GM13976 (cell line): Measurements from ENCODE around the gene SVOPL.

Experiments
- DNase-seq: peaks from one replicate; pipeline ENCODE4 v3.0.0; 2012; ENCODE audit warnings: low spot score
- in situ Hi-C: fragments of 300-500 bp; cut with MboI; formaldehyde crosslinking; loops from one replicate; pipeline ENCODE4 v1.12.0; 2022; ENCODE audit warnings: low sequenced_read_pairs, mixed read lengths, inconsistent platforms; ENCODE audit not compliant: unreplicated experiment
- TF ChIP-seq, protein P1 (sequence below): IDR thresholded peaks from 2 replicates; pipeline ENCODE4 v1.5.1; 2012; ENCODE audit warnings: borderline replicate concordance, mild to moderate bottlenecking; ENCODE audit not compliant: insufficient read depth; ENCODE audit errors: extremely low read depth, missing control alignments, control extremely low read depth

The SVOPL gene

DNA sequence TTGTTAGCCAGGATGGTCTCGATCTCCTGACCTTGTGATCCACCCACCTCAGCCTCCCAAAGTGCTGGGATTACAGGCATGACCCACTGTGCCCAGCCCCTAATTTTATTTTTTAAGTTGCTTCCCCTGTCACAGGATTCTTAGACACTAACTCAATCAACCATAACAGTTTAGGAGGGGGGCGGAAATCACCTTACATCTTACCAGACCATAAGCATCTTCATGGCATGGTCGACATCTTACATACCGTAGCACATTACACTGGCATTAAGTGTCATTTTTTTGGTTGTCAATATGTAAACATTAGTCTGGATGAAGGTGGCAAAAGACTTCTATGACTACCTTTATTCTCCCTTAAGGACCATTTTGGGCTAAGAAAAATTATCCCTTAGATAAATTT is 145.5 kb downstream of the SVOPL start:
- no peak for DNase-seq
- in situ Hi-C loops: no loop called here
- TF ChIP-seq, protein P1, sequence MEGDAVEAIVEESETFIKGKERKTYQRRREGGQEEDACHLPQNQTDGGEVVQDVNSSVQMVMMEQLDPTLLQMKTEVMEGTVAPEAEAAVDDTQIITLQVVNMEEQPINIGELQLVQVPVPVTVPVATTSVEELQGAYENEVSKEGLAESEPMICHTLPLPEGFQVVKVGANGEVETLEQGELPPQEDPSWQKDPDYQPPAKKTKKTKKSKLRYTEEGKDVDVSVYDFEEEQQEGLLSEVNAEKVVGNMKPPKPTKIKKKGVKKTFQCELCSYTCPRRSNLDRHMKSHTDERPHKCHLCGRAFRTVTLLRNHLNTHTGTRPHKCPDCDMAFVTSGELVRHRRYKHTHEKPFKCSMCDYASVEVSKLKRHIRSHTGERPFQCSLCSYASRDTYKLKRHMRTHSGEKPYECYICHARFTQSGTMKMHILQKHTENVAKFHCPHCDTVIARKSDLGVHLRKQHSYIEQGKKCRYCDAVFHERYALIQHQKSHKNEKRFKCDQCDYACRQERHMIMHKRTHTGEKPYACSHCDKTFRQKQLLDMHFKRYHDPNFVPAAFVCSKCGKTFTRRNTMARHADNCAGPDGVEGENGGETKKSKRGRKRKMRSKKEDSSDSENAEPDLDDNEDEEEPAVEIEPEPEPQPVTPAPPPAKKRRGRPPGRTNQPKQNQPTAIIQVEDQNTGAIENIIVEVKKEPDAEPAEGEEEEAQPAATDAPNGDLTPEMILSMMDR: no peak

GRCh38 chr7:138554674-138555073 is 146.5 kb downstream of the SVOPL start:
- no peak for DNase-seq
- TF ChIP-seq, protein P1: no peak
- in situ Hi-C loops: no loop called here

- no peak for DNase-seq
- in situ Hi-C loops: no loop called here
- TF ChIP-seq, protein P1: no peak
Observed at GRCh38 chr7:138553805-138554204, 147.4 kb downstream of the SVOPL start.

- DNase-seq: no peak
- in situ Hi-C loops: no loop called here
- TF ChIP-seq, protein P1: no peak
Observed at GRCh38 chr7:138551102-138551501, 150.1 kb downstream of the SVOPL start.

- DNase-seq: no peak
- TF ChIP-seq, protein P1: no peak
- in situ Hi-C loops: no loop called here
Observed at GRCh38 chr7:138550337-138550736, 150.8 kb downstream of the SVOPL start.

DNA sequence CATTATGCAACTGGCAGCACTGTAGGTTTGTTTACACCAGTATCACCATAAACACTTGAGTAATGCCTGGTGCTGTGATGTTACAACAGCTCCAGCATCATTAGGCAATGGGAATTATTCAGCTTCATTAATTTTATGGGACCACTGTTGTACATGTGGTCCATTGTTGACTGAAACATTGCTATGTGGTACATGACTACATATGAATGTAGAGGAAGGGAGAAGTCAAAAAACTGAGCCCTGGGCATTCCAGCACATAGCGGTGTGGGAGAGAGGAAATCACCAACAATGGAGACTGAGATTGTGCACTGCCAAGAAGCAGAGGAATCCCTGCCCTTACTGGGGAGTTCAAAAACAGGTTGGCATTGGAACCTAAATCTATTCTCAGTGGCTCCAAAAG is 152.1 kb downstream of the SVOPL start:
- DNase-seq: no peak
- in situ Hi-C loops: no loop called here
- TF ChIP-seq, protein P1: no peak

GRCh38 chr7:138546829-138547228 is 154.3 kb downstream of the SVOPL start:
- no peak for DNase-seq
- in situ Hi-C loops: no loop called here
- TF ChIP-seq, protein P1: no peak
